ENCODE measurements around the gene ZMAT3. TPM values are rescaled to one million over a fixed set of nuclear protein-coding genes. Genes with fewer than 3 reads are reported as not detected.
"Not testable (repeated sequence)": the region's sequence is repeated elsewhere in the genome, so short reads cannot be mapped to it uniquely, and the experiment has no call there.

Gene ZMAT3, protein sequence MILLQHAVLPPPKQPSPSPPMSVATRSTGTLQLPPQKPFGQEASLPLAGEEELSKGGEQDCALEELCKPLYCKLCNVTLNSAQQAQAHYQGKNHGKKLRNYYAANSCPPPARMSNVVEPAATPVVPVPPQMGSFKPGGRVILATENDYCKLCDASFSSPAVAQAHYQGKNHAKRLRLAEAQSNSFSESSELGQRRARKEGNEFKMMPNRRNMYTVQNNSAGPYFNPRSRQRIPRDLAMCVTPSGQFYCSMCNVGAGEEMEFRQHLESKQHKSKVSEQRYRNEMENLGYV
- 25.7 and 40.1 TPM in 2 replicates for total RNA-seq (ENCODE audit: low replicate concordance)
- long read RNA-seq, full-length matches to known transcripts: 1 of 27 reads
- long read RNA-seq, partial matches to known transcripts: 10 of 27 reads
- long read RNA-seq, other reads (novel, unspliced or antisense): 16 of 27 reads

DNA sequence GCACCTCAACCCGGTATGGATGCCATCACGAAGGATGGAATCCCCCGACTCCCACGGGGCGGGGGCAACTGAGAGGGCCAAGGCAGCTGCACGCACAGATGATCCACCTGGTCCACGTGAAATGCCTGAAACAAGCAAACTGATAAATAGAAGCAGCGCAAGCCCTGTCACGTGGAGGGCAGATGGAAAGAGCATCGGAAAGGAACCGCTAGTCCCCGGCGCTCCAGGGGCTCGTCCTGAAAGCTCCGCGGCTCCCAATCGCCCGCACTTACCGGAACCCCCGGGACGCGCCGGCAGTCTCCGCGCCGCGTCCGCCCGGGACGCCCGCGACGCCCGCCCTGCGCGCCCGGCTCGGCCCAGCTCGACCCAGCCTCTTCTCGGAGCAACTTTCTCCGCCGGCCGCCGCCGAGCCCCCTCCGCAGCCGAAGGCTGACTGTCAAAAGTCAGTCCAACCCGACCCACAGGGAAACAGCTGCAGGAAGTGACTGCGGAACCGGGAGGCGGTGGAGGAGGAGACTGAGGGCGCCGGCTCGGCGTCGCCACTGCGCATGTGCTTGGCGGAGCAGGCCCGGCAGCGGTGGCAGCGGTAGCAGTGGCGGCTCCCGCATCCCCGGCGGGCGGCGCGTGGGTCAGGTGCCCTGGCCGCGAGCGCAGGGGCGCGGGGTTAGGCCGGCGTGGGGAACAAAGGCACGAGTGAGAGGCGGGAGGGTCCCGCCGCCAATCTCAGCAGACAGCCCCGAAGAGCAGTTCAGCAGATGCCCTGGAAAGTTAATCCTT is at the start of gene ZMAT3:
ZMAT3 (minus strand) TSS at position 487 of the 777 bp plus-strand sequence. CDS start 4,057 bp downstream, outside the sequence.
- H3K27me3 Mint-ChIP-seq: no peaks in the 10 kb centered on the region
- H3K36me3 Mint-ChIP-seq: peaks cover 19% of the 10 kb centered on the region
- H3K4me3 Mint-ChIP-seq: peak within 1 kb of the TSS; percentile 99
- H3K9me3 Mint-ChIP-seq: no peaks in the 10 kb centered on the region
- peak; percentile 86 for DNase-seq (ENCODE audit: extremely low spot score, unreplicated experiment)
- peaks cover 19% of the 10 kb centered on the region for H3K4me1 Mint-ChIP-seq (ENCODE audit: unreplicated experiment)
- peak within 1 kb of the TSS; percentile 96 for H3K27ac Mint-ChIP-seq
- TF ChIP-seq, protein P1, sequence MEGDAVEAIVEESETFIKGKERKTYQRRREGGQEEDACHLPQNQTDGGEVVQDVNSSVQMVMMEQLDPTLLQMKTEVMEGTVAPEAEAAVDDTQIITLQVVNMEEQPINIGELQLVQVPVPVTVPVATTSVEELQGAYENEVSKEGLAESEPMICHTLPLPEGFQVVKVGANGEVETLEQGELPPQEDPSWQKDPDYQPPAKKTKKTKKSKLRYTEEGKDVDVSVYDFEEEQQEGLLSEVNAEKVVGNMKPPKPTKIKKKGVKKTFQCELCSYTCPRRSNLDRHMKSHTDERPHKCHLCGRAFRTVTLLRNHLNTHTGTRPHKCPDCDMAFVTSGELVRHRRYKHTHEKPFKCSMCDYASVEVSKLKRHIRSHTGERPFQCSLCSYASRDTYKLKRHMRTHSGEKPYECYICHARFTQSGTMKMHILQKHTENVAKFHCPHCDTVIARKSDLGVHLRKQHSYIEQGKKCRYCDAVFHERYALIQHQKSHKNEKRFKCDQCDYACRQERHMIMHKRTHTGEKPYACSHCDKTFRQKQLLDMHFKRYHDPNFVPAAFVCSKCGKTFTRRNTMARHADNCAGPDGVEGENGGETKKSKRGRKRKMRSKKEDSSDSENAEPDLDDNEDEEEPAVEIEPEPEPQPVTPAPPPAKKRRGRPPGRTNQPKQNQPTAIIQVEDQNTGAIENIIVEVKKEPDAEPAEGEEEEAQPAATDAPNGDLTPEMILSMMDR (conservative IDR thresholded peaks at IDR 0.05): no peak

DNA sequence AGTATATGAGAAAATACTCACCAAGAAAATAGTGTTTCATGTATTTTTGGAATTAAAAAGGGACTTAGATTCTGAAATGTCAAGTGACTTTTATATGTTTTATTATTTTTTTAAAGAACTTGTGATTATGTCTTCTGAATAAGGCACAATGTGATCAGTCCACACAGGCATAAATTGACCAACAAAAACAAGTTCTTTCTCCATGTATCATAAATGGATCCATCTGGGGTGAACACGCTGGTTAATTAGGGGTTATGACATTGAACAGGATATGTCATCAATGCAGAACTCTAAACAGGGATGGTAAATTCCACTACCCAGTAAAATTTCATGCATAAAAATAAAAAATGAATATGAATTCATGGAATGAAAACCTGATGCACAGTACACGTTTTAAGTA is 45.2 kb upstream of the ZMAT3 start:
- DNase-seq (ENCODE audit: extremely low spot score, unreplicated experiment): no peak
- Mint-ChIP-seq H3K9me3 (peaks cover 4% of the 10 kb centered on the region), H3K27ac (no peak overlapping the region)

DNA sequence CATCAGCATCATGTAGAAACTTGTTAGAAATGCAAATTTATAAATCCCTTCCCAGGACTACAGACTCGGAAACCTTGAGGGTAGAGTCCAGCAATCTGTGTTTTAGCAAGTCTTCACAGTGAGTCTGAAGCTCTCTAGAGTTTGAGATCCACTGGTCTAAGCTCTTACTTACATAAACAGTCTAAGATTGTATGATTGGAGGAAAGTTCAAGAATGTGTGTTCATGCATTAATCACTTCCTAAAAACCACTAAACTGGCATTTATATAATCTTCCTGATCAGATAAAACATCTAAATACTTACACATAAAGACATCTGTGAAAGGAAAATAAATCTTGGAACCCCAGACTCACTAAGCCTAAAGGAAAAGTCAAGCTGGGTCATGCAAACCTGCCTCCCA is 43.8 kb upstream of the ZMAT3 start:
- H3K9me3 Mint-ChIP-seq; H3K36me3 Mint-ChIP-seq; H3K27ac Mint-ChIP-seq; DNase-seq (ENCODE audit: extremely low spot score, unreplicated experiment); H3K27me3 Mint-ChIP-seq; H3K4me1 Mint-ChIP-seq (ENCODE audit: unreplicated experiment); H3K4me3 Mint-ChIP-seq: not testable (repeated sequence)

More for the DNA sequence above, 45.2 kb upstream of the ZMAT3 start:
- Mint-ChIP-seq H3K4me1 (ENCODE audit: unreplicated experiment) (no peaks in the 10 kb centered on the region), H3K27me3 (no peaks in the 10 kb centered on the region), H3K36me3 (no peaks in the 10 kb centered on the region), H3K4me3 (no peak overlapping the region)
- TF ChIP-seq, protein P1 (conservative IDR thresholded peaks at IDR 0.05): no peak

DNA sequence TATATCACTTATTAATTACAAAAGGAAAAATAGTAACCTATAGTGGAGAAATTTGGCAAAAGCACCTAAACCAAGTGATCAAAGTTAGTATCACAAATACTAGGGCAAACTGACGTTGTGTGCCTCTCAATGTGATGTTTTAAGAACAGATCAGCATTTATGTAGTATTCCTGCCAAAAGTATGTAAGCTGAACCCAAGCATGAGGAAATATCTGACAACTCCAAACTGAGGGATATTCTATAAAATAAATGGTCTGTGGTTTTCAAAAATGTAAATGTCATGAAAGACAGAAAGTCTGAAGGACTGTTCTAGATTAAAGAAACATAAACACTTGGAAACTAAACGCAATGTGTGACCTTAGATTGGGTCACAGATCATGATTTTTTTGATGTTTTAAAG is 42.3 kb upstream of the ZMAT3 start:
- peaks cover 5% of the 10 kb centered on the region for H3K9me3 Mint-ChIP-seq
- DNase-seq (ENCODE audit: extremely low spot score, unreplicated experiment): no peak
- H3K27me3 Mint-ChIP-seq: no peaks in the 10 kb centered on the region
- H3K4me1 Mint-ChIP-seq (ENCODE audit: unreplicated experiment): no peaks in the 10 kb centered on the region
- TF ChIP-seq, protein P1 (conservative IDR thresholded peaks at IDR 0.05): no peak
- no peaks in the 10 kb centered on the region for H3K36me3 Mint-ChIP-seq
- H3K27ac Mint-ChIP-seq: no peak overlapping the region
- H3K4me3 Mint-ChIP-seq: no peak overlapping the region

DNA sequence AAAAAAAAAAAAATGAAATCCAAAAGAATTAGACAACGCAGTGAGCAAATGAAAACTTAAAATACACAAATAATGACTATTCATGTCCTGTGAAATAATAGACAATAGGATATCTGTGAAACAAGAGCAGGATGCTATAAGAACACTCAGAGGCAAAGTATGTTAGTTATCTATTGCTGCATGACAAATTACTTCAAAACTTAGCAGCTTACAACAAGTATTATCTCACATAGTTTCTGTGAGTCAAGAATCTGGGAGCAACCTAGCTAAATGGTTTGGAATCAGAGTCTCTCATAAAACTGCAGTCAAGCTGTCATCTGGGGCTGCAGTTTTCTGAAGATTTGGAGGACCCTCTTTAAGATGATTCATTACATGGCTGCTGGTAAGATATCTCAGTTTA is 36.5 kb upstream of the ZMAT3 start:
- Mint-ChIP-seq H3K9me3 (peaks cover 7% of the 10 kb centered on the region), H3K27ac (no peak overlapping the region), H3K4me3 (no peak overlapping the region), H3K4me1 (ENCODE audit: unreplicated experiment) (peaks cover 4% of the 10 kb centered on the region), H3K36me3 (no peaks in the 10 kb centered on the region), H3K27me3 (peaks cover 12% of the 10 kb centered on the region)
- no peak for DNase-seq (ENCODE audit: extremely low spot score, unreplicated experiment)
- TF ChIP-seq, protein P1 (conservative IDR thresholded peaks at IDR 0.05): no peak

DNA sequence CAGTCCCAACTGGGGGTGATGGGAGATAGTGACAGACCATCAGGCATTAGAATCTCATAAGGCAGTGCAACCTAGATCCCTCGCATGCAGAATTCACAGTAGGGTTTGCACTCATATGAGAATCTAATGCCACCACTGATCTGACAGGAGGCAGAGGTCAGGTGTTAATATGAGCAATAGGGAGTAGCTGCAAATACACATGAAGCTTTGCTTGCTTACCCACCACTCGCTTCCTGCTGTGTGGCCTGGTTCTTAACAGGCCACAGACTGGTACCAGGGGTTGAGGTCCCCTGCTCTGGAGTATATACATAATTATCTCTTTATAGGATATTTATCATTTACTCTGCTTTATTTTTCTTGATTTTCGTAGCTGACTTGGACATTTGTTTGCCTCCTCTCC is 36.0 kb upstream of the ZMAT3 start:
- Mint-ChIP-seq H3K27ac (no peak overlapping the region), H3K4me3 (no peak overlapping the region), H3K9me3 (peaks cover 7% of the 10 kb centered on the region), H3K36me3 (no peaks in the 10 kb centered on the region), H3K4me1 (ENCODE audit: unreplicated experiment) (peaks cover 4% of the 10 kb centered on the region), H3K27me3 (peaks cover 12% of the 10 kb centered on the region)
- TF ChIP-seq, protein P1 (conservative IDR thresholded peaks at IDR 0.05): no peak
- no peak for DNase-seq (ENCODE audit: extremely low spot score, unreplicated experiment)

All from type B pancreatic cell (in vitro differentiated cells).